B cell (primary cell): Measurements from ENCODE around the gene PHLPP1. TPM values are rescaled to one million over a fixed set of nuclear protein-coding genes. Genes with fewer than 3 reads are reported as not detected.

ENCODE experiments used
- ATAC-seq: fragments of 200-7000 bp; cut with Tn5 transposase; one replicate; pipeline ENCODE4 v1.10.0; 2021; ENCODE audit warnings: low read depth, mild to moderate bottlenecking, moderate number of reproducible peaks, moderate library complexity
- CTCF ChIA-PET: fragments of 350-600 bp; sonication (Branson Sonifier 250); formaldehyde crosslinking; loops from one replicate; lab custom pipeline; 2021; ENCODE audit warnings: antibody characterized with exemption, inconsistent platforms; lab: Charles Lee
- POLR2A ChIA-PET: fragments of 350-600 bp; sonication (Branson Sonifier 250); formaldehyde crosslinking; loops from one replicate; lab custom pipeline; 2021; ENCODE audit warnings: antibody characterized with exemption; lab: Charles Lee
- DNase-seq: peaks from one replicate; pipeline ENCODE4 v3.0.0; 2013
- H2AFZ ChIP-seq: 2 replicates; pipeline ENCODE4 v1.6.1; 2012; ENCODE audit warnings: mild to moderate bottlenecking, low read depth, low read length; ENCODE audit not compliant: insufficient read depth, poor library complexity, severe bottlenecking
- H3K27ac ChIP-seq, 2 donors: 1 replicate in 1 of 2; 2 replicates in 1 of 2; pipeline ENCODE4 v1.5.1; 2012 to 2013; ENCODE audit warnings: low read length in 2 of 2, mild to moderate bottlenecking in 2 of 2, moderate library complexity in 1 of 2
- H3K27me3 ChIP-seq, 4 experiments: fragments of 200-600 bp in 1 of 4; sonication (generic) in 1 of 4; replicated peaks in 1 of 4; 1 replicate in 2 of 4; 2 replicates in 2 of 4; pipeline versions ENCODE4 v1.6.1 to v1.7.0; 2013 to 2016; ENCODE audit warnings: low read length in 3 of 4, mild to moderate bottlenecking in 2 of 4, mixed read lengths in 1 of 4, moderate library complexity in 1 of 4; ENCODE audit not compliant: insufficient read depth in 4 of 4, control insufficient read depth in 3 of 4; ENCODE audit errors: control extremely low read depth in 1 of 4
- H3K36me3 ChIP-seq, 2 experiments: replicated peaks in 1 of 2; 1 replicate in 1 of 2; 2 replicates in 1 of 2; pipeline versions ENCODE4 v1.6.1 to v1.7.1; 2013; ENCODE audit warnings: low read length in 1 of 2; ENCODE audit not compliant: insufficient read depth in 2 of 2, control insufficient read depth in 1 of 2; ENCODE audit errors: control extremely low read depth in 1 of 2, extremely low read depth in 1 of 2
- H3K4me1 ChIP-seq, 2 donors: fragments of 200-600 bp in 1 of 2; sonication (generic) in 1 of 2; 1 replicate in 1 of 2; 2 replicates in 1 of 2; pipeline versions ENCODE4 v1.5.1 to v1.6.1; 2013 to 2017; ENCODE audit warnings: low read length in 2 of 2; ENCODE audit not compliant: control insufficient read depth in 2 of 2, insufficient read depth in 2 of 2
- H3K4me2 ChIP-seq: replicated peaks from 2 replicates; pipeline ENCODE3; 2012; ENCODE audit warnings: mild to moderate bottlenecking, low read depth, low read length; ENCODE audit not compliant: poor library complexity, severe bottlenecking
- H3K4me3 ChIP-seq, 5 experiments: fragments of 200-600 bp in 1 of 5; sonication (generic) in 1 of 5; 1 replicate in 3 of 5; 2 replicates in 2 of 5; pipeline versions ENCODE4 v1.5.1 to v1.7.0; 2011 to 2016; ENCODE audit warnings: low read length in 4 of 5, mild to moderate bottlenecking in 4 of 5, low read depth in 2 of 5, control low read depth in 1 of 5, moderate library complexity in 1 of 5; ENCODE audit not compliant: insufficient read depth in 1 of 5; ENCODE audit errors: control extremely low read depth in 1 of 5, extremely low read depth in 1 of 5
- H3K79me2 ChIP-seq: fragments of 200-600 bp; sonication (generic); one replicate; pipeline ENCODE4 v1.6.0; 2016; ENCODE audit warnings: low read length; ENCODE audit not compliant: control insufficient read depth, insufficient read depth
- H3K9ac ChIP-seq: fragments of 200-600 bp; sonication (generic); 2 replicates; pipeline ENCODE4 v1.6.1; 2017; ENCODE audit warnings: mild to moderate bottlenecking, low read length, moderate library complexity
- H3K9me3 ChIP-seq, 3 donors: one replicate each; pipeline versions ENCODE4 v1.6.1 to v1.7.1; 2013; ENCODE audit warnings: low read length in 2 of 3; ENCODE audit not compliant: control insufficient read depth in 2 of 3, insufficient read depth in 1 of 3; ENCODE audit errors: control extremely low read depth in 1 of 3
- H4K20me1 ChIP-seq: 2 replicates; pipeline ENCODE4 v1.6.0; 2012; ENCODE audit warnings: mild to moderate bottlenecking, low read length; ENCODE audit not compliant: insufficient read depth, control insufficient read depth, poor library complexity, severe bottlenecking
- H3K27ac Mint-ChIP-seq: one replicate; pipeline ENCODE4 v1.8.0; 2021; ENCODE audit warnings: mixed read lengths
- H3K27me3 Mint-ChIP-seq: one replicate; pipeline ENCODE4 v1.8.0; 2021; ENCODE audit warnings: mixed read lengths
- H3K4me1 Mint-ChIP-seq: one replicate; pipeline ENCODE4 v1.8.0; 2021; ENCODE audit warnings: mixed read lengths
- H3K4me3 Mint-ChIP-seq: one replicate; pipeline ENCODE4 v1.8.0; 2021; ENCODE audit warnings: mixed read lengths
- H3K9me3 Mint-ChIP-seq: one replicate; pipeline ENCODE4 v1.8.0; 2022; ENCODE audit warnings: mixed read lengths; ENCODE audit not compliant: insufficient read depth
- EZH2 ChIP-seq: IDR thresholded peaks from 2 replicates; pipeline ENCODE4 v1.6.1; 2012; ENCODE audit warnings: borderline replicate concordance, low read depth, mild to moderate bottlenecking, moderate library complexity, low read length; ENCODE audit not compliant: insufficient read depth, poor library complexity, severe bottlenecking
- WGBS: methylation state at CpG from one replicate; pipeline ENCODE4 v1.1.5; 2013; ENCODE audit warnings: missing lambda C conversion rate; ENCODE audit not compliant: insufficient coverage; 5-methylcytosine and 5-hydroxymethylcytosine counted together
- intact Hi-C: fragments of 100-400 bp; cut with micrococcal nuclease; formaldehyde crosslinking; loops from one replicate; pipeline ENCODE4 v1.10.0; 2022
- polyA plus RNA-seq: library from polyadenylated mRNA; depleted of rRNA; stranded (reverse); fragments of >200 nt; gene quantifications from 2 replicates; pipeline ENCODE4 v1.2.3, GENCODE V29; 2012
- total RNA-seq, 2 donors: library from RNA; stranded (reverse); fragments of 120-200 nt in 1 of 2; gene quantifications; 1 replicate in 1 of 2; 2 replicates in 1 of 2; pipeline versions ENCODE4 v1.2.3 to v1.2.4, GENCODE V29; 2013 to 2022
- TF ChIP-seq, protein P1 (sequence below): fragments of 200-600 bp; IDR thresholded peaks from one replicate; pipeline ENCODE4 v1.8.0; 2022; ENCODE audit warnings: antibody characterized with exemption, mild to moderate bottlenecking

The PHLPP1 gene
- total and polyA plus RNA-seq, 2 donors (not counting 1 experiment from before 2014, with no cell fraction given), result 3.0 to 20.7 TPM

- no peaks in the 10 kb centered on the region for H3K27me3 Mint-ChIP-seq
Observed at GRCh38 chr18:62978251-62979049, 263.1 kb downstream of the PHLPP1 start.

DNA sequence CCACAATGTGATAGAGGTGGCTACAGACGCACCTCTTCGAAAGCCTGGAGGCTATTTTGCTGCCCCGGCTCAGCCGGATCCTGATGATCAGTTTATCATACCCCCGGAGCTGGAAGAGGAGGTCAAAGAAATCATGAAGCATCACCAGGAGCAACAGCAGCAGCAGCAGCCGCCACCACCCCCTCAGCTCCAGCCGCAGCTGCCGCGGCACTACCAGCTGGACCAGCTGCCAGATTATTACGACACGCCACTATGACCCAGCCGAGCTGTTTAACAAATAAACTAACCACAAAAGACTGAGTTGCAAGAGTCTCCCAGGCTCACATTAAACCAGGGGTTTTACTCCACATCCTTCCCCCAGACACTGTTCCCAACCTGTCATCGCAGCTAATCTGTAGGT is 263.8 kb downstream of the PHLPP1 start:
- Histone ChIP-seq H3K4me3 (no peak overlapping the region), H3K9me3 (no peaks in the 10 kb centered on the region), H3K4me2 (no peak overlapping the region), H3K36me3 (peaks cover 0 to 2% of the 10 kb centered on the region in 2 experiments), H4K20me1 (no peaks in the 10 kb centered on the region), H3K4me1 (peaks cover 3 to 5% of the 10 kb centered on the region in 2 donors), H3K9ac (no peak overlapping the region), H2AFZ (no peak overlapping the region), H3K79me2 (no peaks in the 10 kb centered on the region), H3K27ac (no peak overlapping the region), H3K27me3 (no peaks in the 10 kb centered on the region)
- no peak for TF ChIP-seq EZH2
- TF ChIP-seq, protein P1, sequence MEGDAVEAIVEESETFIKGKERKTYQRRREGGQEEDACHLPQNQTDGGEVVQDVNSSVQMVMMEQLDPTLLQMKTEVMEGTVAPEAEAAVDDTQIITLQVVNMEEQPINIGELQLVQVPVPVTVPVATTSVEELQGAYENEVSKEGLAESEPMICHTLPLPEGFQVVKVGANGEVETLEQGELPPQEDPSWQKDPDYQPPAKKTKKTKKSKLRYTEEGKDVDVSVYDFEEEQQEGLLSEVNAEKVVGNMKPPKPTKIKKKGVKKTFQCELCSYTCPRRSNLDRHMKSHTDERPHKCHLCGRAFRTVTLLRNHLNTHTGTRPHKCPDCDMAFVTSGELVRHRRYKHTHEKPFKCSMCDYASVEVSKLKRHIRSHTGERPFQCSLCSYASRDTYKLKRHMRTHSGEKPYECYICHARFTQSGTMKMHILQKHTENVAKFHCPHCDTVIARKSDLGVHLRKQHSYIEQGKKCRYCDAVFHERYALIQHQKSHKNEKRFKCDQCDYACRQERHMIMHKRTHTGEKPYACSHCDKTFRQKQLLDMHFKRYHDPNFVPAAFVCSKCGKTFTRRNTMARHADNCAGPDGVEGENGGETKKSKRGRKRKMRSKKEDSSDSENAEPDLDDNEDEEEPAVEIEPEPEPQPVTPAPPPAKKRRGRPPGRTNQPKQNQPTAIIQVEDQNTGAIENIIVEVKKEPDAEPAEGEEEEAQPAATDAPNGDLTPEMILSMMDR, result no peak
- CTCF ChIA-PET, result interaction anchor here (1.1 to 4.9 kb wide), 3 partner anchors 341 to 553 kb away, joined by 3 to 59 read pairs (median 4); no protein-coding TSS in a partner anchor
- Mint-ChIP-seq H3K27me3 (no peaks in the 10 kb centered on the region), H3K27ac (no peak overlapping the region), H3K4me1 (peaks cover 6% of the 10 kb centered on the region), H3K9me3 (no peaks in the 10 kb centered on the region), H3K4me3 (no peak overlapping the region)
- no peak for DNase-seq
- intact Hi-C loops, result no loop called here
- ATAC-seq, result no peak
- 91% methylated on average over 12 of the region's 13 CpGs for WGBS
- POLR2A ChIA-PET, result no interaction called here

More at GRCh38 chr18:62978251-62979049, 263.1 kb downstream of the PHLPP1 start:
- ATAC-seq (no peak), DNase-seq (no peak)
- no peaks in the 10 kb centered on the region for H3K9me3 ChIP-seq
- ChIA-PET CTCF (interaction anchor here (1.1 to 4.9 kb wide), 2 partner anchors 341 to 392 kb away, joined by 3 to 59 read pairs; no protein-coding TSS in a partner anchor), POLR2A (no interaction called here)
- H3K79me2 ChIP-seq, result no peaks in the 10 kb centered on the region
- no peak overlapping the region for H2AFZ ChIP-seq
- H3K27ac ChIP-seq, result no peak overlapping the region
- H3K36me3 ChIP-seq, result peaks cover 0 to 5% of the 10 kb centered on the region in 2 experiments
- H3K4me3 ChIP-seq, result no peak overlapping the region
- Mint-ChIP-seq H3K27ac (no peak overlapping the region), H3K9me3 (no peaks in the 10 kb centered on the region), H3K4me1 (peaks cover 6% of the 10 kb centered on the region), H3K4me3 (no peak overlapping the region)
- no peaks in the 10 kb centered on the region for H3K27me3 ChIP-seq
- H3K4me2 ChIP-seq, result no peak overlapping the region
- H4K20me1 ChIP-seq, result no peaks in the 10 kb centered on the region
- TF ChIP-seq, protein P1, result no peak
- no peak for TF ChIP-seq EZH2
- no peak overlapping the region for H3K9ac ChIP-seq
- peaks cover 3 to 5% of the 10 kb centered on the region in 2 donors for H3K4me1 ChIP-seq
- WGBS, result 98% methylated on average over 42 of the region's 42 CpGs
- intact Hi-C loops, result no loop called here
